ENCODE results near the gene PIM3.
"Not testable (repeated sequence)": the region's sequence is repeated elsewhere in the genome, so short reads cannot be mapped to it uniquely, and the experiment has no call there.

GRCh38 chr22:49981799-49982198, 21.2 kb downstream of the PIM3 start:
- TF ChIP-seq EZH2 (IDR thresholded peaks at IDR 0.05; ENCODE audit: borderline replicate concordance, low read depth, low read length, severe bottlenecking); CTCF (IDR thresholded peaks at IDR 0.05; ENCODE audit: borderline replicate concordance, extremely low read depth, low read length, poor library complexity, severe bottlenecking): not testable (repeated sequence)
